Erythroblast (primary cell): Measurements from ENCODE around the gene APLP2.

ENCODE experiments used
- GATA1 ChIP-seq: IDR thresholded peaks from 2 replicates; pipeline ENCODE4 v1.6.1; 2011; ENCODE audit warnings: low read depth, mild to moderate bottlenecking, control low read depth, low read length, moderate library complexity
- POLR2A ChIP-seq: IDR thresholded peaks from 2 replicates; pipeline ENCODE4 v1.6.1; 2011; ENCODE audit warnings: mild to moderate bottlenecking, low read length

DNA sequence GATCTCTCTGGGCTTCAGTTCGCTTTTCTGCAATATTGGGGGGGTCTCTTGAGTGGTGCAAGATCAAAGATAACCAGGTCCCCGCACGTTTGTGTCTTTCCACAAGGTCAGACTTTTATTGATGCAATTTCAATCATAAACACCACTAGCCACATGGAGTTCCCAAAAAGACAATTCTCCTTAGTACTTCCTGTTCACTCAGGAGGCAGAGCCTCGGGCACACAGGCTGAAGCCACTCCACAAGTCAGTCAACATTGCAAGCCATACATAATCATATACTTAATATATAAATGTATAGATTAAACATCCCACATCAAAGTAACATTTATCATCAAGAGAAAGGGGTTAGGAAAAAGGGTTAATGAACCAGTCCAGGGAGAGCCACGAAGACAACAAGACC is 101.8 kb downstream of the APLP2 start:
- TF ChIP-seq POLR2A, result no peak
- no peak for TF ChIP-seq GATA1
